ENCODE data around the gene ZMYND10.
A peak's percentile ranks its signal among the peaks of the same experiment; 100 is the strongest.

Gene ZMYND10

DNA sequence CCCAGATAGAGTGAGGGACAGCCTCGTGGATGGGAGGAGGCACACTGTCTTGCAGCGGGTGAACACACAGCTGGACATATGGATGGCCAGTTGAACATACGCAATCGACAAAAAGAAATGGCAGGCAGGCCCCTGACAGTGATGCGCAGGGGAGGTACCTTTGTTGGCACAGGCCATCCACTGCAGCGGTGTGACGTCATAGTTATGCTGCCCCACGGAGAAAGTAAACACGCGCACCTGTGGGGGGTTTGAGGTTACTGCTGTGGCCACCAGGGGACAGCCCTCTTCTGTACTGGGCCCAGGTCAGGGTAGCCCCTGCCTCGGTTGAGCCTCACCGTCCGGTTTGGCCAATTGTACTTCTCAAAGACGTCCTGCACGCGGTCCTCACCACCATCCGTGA is 33.2 kb upstream of the ZMYND10 start:
- no peak for TF ChIP-seq CTCF (IDR thresholded peaks at IDR 0.05; ENCODE audit: low read depth, low read length, missing control alignments)
- no peak overlapping the region for H3K4me3 ChIP-seq (replicated peaks; ENCODE audit: low read depth, low read length)
- no peak for DNase-seq (ENCODE audit: extremely low read depth, low read depth)

DNA sequence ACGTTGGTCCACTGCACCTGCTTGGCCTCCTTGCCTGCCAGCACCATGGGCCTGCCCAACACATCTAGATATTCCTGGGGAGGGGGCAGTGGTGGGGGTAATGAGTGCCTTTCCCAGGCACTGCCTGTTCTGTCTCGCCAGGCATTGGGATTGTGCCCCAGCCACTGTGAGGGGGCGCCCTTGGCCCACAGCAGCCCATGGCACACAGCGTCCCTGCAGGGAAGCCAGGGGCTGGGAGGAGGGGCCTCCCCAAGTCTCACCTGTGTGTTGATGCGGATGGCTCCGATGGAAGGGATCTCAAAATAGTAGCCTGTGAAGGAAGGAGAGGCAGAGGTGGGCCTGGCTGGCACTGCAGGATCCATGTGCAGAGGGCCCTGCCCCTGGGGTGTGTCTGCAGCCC is 32.5 kb upstream of the ZMYND10 start:
- no peak for DNase-seq (ENCODE audit: extremely low read depth, low read depth)
- no peak for TF ChIP-seq CTCF (IDR thresholded peaks at IDR 0.05; ENCODE audit: low read depth, low read length, missing control alignments)

DNA sequence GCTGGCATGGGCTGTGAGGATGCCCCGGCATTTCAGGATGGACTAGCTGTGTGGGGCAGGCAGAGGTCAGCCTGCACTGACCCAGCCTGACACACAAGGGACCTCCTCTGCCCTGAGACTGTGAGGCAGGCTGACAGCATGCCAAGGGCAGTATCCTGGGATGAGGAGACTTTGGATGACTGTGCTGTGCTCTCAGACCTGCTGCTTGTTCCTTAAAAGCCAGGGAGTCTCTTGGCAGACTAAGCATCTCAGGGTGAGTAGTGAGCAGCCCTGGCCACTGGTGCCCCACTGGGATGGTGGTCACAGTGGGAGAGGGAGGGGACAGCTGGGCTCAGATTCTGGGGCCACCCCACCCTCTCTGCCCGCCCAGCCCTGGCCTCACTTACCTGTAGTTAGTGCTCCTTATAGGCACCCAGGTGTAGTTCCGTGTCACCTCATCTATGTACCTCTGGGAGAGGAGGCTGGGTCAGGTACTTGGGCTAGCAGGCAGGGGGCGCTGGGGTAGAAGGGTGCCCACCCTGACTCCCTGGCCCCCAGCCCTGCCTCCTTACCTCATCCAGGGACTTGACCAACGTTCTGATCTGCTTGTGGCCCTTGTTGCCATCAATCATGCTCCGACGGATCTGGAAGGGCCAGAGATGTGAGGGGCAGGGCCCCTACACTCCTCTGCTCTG is 29.9 kb upstream of the ZMYND10 start:
- peak; percentile 16 for TF ChIP-seq CTCF (IDR thresholded peaks at IDR 0.05; ENCODE audit: low read depth, low read length, missing control alignments)
- no peak overlapping the region for H3K4me3 ChIP-seq (replicated peaks; ENCODE audit: low read depth, low read length)
- no peak for DNase-seq (ENCODE audit: extremely low read depth, low read depth)

More for the DNA sequence above, 32.5 kb upstream of the ZMYND10 start:
- H3K4me3 ChIP-seq (replicated peaks; ENCODE audit: low read depth, low read length) = no peak overlapping the region

DNA sequence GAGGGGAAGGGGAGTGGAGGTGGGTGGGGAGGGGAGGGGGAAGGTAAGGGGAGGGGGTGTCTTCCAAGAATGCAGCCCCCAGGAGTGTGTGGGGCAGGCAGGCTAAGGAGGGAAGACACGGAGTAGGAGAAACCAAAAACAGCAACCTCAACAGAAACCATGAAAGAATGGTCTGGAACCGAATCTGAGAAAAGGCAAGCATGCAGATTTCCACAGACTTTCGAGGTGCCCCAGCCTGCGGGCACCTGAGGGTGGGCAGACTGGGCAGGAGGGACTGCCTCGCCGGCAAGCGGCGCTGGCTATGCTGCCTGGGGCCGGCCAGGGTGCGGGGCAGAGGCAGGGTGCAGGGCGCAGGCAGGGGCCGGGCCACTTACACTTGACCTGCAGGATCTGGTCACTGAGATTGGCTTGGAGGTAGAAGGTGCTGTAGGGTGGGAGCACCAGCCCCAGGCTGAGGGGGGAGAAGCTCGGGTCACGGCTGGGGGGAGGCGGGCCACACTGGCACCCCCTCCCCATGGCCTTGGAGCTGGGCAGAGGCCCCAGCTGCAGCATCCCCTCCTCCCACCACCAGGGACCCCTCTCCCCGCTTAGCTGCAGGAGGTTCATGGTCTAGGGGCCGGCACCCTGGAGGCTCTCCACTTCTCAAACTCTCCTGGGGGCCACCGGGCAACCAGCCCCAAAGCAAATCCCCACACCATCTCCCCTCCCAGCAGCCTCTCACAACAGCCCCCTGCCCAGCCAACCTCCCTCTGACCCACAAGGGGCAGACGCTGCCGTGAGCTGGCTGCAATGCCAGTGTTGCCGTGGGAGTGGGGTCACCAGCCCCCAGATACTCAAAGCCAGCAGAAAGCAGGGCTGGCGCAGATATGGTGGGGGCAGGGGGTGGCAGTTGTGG is 29.1 kb upstream of the ZMYND10 start:
- H3K4me3 ChIP-seq (replicated peaks; ENCODE audit: low read depth, low read length) = no peak overlapping the region
- TF ChIP-seq CTCF (IDR thresholded peaks at IDR 0.05; ENCODE audit: low read depth, low read length, missing control alignments) = no peak
- DNase-seq (ENCODE audit: extremely low read depth, low read depth) = no peak

DNA sequence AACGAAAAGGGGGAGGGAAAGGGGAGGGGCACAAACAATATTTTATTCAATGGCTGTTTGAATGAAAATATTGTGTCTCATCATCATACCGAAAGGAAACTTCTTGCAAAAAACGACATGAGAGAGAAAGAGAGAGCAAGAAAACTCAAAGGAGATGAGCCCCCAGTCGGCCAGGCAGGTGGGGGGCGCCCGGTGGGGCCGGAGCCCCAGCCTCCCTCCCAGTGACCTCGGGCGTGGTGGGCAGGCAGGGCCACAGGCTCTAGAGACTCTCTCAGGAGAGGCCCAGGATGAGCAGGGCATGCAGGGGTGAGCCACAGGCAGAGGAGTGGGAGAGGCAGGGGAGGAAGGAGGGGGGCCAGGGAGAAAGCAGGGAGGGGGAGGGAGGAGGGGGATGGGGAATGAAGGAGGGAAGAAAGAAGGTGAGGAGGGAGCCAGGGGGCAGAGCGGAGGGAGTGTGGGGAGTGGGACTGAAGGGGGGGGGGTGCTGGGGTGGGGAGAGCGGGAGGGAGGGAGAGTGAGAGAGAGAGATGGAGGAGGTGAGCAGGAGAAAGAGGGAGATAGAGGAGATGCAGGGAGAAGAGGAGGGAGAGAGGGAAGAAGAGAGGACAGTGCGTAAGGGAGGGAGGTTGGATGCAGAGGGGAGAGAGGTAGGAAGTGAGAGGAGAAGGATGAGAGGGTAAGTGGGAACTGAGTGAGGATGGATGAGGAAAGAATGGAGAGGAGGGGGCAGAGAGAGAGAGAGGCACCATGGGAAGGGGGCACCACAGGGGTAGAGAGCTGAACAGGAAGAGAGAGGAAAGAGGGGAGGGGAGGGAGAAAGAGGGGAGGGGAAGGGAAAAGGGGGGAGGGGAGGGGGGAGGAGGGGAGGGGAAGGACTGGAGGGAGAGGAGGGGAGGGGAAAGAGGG is 27.9 kb upstream of the ZMYND10 start:
- DNase-seq (ENCODE audit: extremely low read depth, low read depth) = no peak
- no peak for TF ChIP-seq CTCF (IDR thresholded peaks at IDR 0.05; ENCODE audit: low read depth, low read length, missing control alignments)
- no peak overlapping the region for H3K4me3 ChIP-seq (replicated peaks; ENCODE audit: low read depth, low read length)

DNA sequence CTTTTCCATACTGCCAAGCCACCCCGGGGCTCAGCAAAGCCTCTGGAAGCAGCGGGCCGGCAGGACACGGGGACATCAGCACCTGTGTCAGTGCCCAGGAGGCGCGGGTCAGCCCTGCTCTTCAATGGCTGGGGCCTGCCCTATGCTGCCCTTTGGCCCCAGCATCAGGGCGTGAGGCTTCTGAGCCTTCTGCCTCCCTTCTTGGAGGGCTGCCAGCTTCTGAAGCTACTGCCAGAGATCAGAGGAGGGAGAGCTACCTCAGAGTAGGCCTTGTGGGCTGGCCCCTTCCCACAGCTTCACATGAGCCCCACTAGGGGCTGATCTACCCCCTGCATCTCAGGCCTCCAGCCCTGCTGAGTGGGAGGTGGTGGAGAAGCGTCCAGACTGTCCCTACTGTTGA is 26.8 kb upstream of the ZMYND10 start:
- TF ChIP-seq CTCF (IDR thresholded peaks at IDR 0.05; ENCODE audit: low read depth, low read length, missing control alignments) = no peak
- H3K4me3 ChIP-seq (replicated peaks; ENCODE audit: low read depth, low read length) = no peak overlapping the region
- no peak for DNase-seq (ENCODE audit: extremely low read depth, low read depth)

Data from HFF-Myc (cell line).